A549 (cell line): ENCODE measurements around the gene GNG12. TPM values are rescaled to one million over a fixed set of nuclear protein-coding genes. Genes with fewer than 3 reads are reported as not detected.
A peak's percentile ranks its signal among the peaks of the same experiment; 100 is the strongest.

Source experiments
- ATAC-seq, 2 experiments: fragments of 200-7000 bp in 1 of 2; fragments of >200 bp in 1 of 2; cut with Nextera tagmentation in 1 of 2; cut with Tn5 transposase in 1 of 2; 3 replicates each; pipeline versions ENCODE4 v1.8.0 to v1.9.1; 2018 to 2020; ENCODE audit warnings: mild to moderate bottlenecking in 1 of 2, moderate library complexity in 1 of 2
- CTCF ChIA-PET: fragments of 300-600 bp; sonication (Branson Sonifier 250); formaldehyde crosslinking; extraction: SDS; loops from one replicate; lab custom pipeline; 2021; ENCODE audit warnings: antibody characterized with exemption, inconsistent platforms; lab: Yijun Ruan, JAX
- POLR2A ChIA-PET: fragments of 350-600 bp; formaldehyde crosslinking; extraction: SDS; loops from one replicate; lab custom pipeline; 2021; ENCODE audit warnings: antibody characterized with exemption, inconsistent platforms; lab: Yijun Ruan, JAX
- DNase-seq, 2 experiments: peaks; one replicate each; pipeline versions ENCODE4 v3.0.0 to v3.0.0-alpha.2; 2011 to 2016; ENCODE audit warnings: low read depth in 1 of 2, low spot score in 1 of 2
- FAIRE-seq: peaks from 2 replicates; lab custom pipeline; 2011; peaks lifted over from hg19 to GRCh38; lab: Jason Lieb, UNC
- H3K27ac ChIP-seq, 2 experiments: fragments of >200 bp; sonication (Bioruptor Twin); formaldehyde crosslinking; 3 replicates each; pipeline ENCODE4 v1.5.1; 2016 to 2017
- H3K4me1 ChIP-seq: fragments of >200 bp; sonication (Bioruptor Twin); formaldehyde crosslinking; 3 replicates; pipeline ENCODE4 v1.6.1; 2016
- H3K4me2 ChIP-seq: fragments of >200 bp; sonication (Bioruptor Twin); formaldehyde crosslinking; 3 replicates; pipeline ENCODE4 v1.6.1; 2016
- H3K4me3 ChIP-seq: fragments of >200 bp; sonication (Bioruptor Twin); formaldehyde crosslinking; 3 replicates; pipeline ENCODE4 v1.5.1; 2016
- H3K9me3 ChIP-seq: fragments of >200 bp; sonication (Bioruptor Twin); formaldehyde crosslinking; 3 replicates; pipeline ENCODE4 v1.6.1; 2016
- ATOH8 ChIP-seq: fragments of 250-450 bp; sonication (Bioruptor Pico); IDR thresholded peaks from 2 replicates; pipeline ENCODE4 v1.5.0; 2020; ENCODE audit warnings: low read depth, mild to moderate bottlenecking, moderate library complexity
- CBX2 ChIP-seq: fragments of 200-600 bp; sonication (generic); IDR thresholded peaks from 2 replicates; pipeline ENCODE4 v1.6.1; 2016; ENCODE audit warnings: low read depth, mild to moderate bottlenecking, borderline replicate concordance
- CHD2 ChIP-seq: fragments of 150-350 bp; IDR thresholded peaks from 2 replicates; pipeline ENCODE4 v1.6.1; 2014; ENCODE audit warnings: low read length; ENCODE audit not compliant: partially characterized antibody
- CHD4 ChIP-seq: fragments of 200-600 bp; sonication (generic); IDR thresholded peaks from 2 replicates; pipeline ENCODE4 v1.6.1; 2016; ENCODE audit warnings: antibody characterized with exemption, mild to moderate bottlenecking, borderline replicate concordance
- CTCF ChIP-seq: fragments of >200 bp; sonication (Bioruptor Twin); formaldehyde crosslinking; IDR thresholded peaks from 3 replicates; pipeline ENCODE4 v1.5.1; 2016
- EHF ChIP-seq: fragments of 250-450 bp; sonication (Bioruptor Pico); IDR thresholded peaks from 2 replicates; pipeline ENCODE4 v1.5.0; 2020; ENCODE audit warnings: mild to moderate bottlenecking
- EP300 ChIP-seq, 2 experiments: fragments of >200 bp; sonication (Bioruptor Twin); formaldehyde crosslinking; IDR thresholded peaks; 2 replicates in 1 of 2; 3 replicates in 1 of 2; pipeline ENCODE4 v1.6.1; 2016 to 2017
- FOSL2 ChIP-seq, 2 experiments: fragments of 450-650 bp in 1 of 2; fragments of >200 bp in 1 of 2; sonication (Bioruptor Twin) in 1 of 2; formaldehyde crosslinking; IDR thresholded peaks; 2 replicates each; pipeline versions ENCODE4 v1.5.0 to v1.6.1; 2016 to 2020; ENCODE audit warnings: mild to moderate bottlenecking in 1 of 2, moderate library complexity in 1 of 2
- GATA3 ChIP-seq: IDR thresholded peaks from 2 replicates; pipeline ENCODE4 v1.6.1; 2012; ENCODE audit warnings: borderline replicate concordance
- HES2 ChIP-seq: fragments of >200 bp; sonication (Bioruptor Twin); formaldehyde crosslinking; IDR thresholded peaks from 2 replicates; pipeline ENCODE4 v1.6.1; 2016
- HOXA7 ChIP-seq: fragments of 250-450 bp; sonication (Bioruptor Pico); IDR thresholded peaks from 2 replicates; pipeline ENCODE4 v1.5.0; 2020; ENCODE audit warnings: mild to moderate bottlenecking, moderate library complexity
- HOXB13 ChIP-seq: fragments of 250-450 bp; sonication (Bioruptor Pico); IDR thresholded peaks from 2 replicates; pipeline ENCODE4 v1.5.0; 2020; ENCODE audit warnings: low read depth, mild to moderate bottlenecking, moderate library complexity
- NFE2L2 ChIP-seq: fragments of 150-350 bp; conservative IDR thresholded peaks from 2 replicates; pipeline ENCODE4 v1.6.1; 2014; ENCODE audit warnings: low read length
- NPAS2 ChIP-seq: fragments of 250-450 bp; sonication (Bioruptor Pico); IDR thresholded peaks from 2 replicates; pipeline ENCODE4 v1.8.0; 2022; ENCODE audit warnings: mild to moderate bottlenecking, moderate library complexity, borderline replicate concordance
- RCOR1 ChIP-seq: fragments of 150-350 bp; IDR thresholded peaks from 2 replicates; pipeline ENCODE4 v1.6.1; 2014; ENCODE audit warnings: antibody characterized with exemption, low read length, low read depth
- RFX5 ChIP-seq: fragments of 450-650 bp; IDR thresholded peaks from 2 replicates; pipeline ENCODE4 v1.7.1; 2014; ENCODE audit warnings: antibody characterized with exemption, mild to moderate bottlenecking, moderate library complexity
- ZC3H11A ChIP-seq: fragments of 450-650 bp; IDR thresholded peaks from 2 replicates; pipeline ENCODE4 v1.6.1; 2014; ENCODE audit warnings: antibody characterized with exemption, mild to moderate bottlenecking
- WGBS: methylation state at CpG from one replicate; pipeline ENCODE4 v1.1.6; 2017; ENCODE audit errors: missing lambda C conversion rate; 5-methylcytosine and 5-hydroxymethylcytosine counted together
- polyA plus RNA-seq, 4 experiments: library from polyadenylated mRNA; depleted of rRNA in 3 of 4; stranded (reverse); fragments of >200 nt; fragmentation: RNase III in 1 of 4; extraction: RNeasy Plus Mini Kit Qiagen cat#74134 plus additional on column Dnase treatment in 1 of 4; gene quantifications; 2 replicates in 3 of 4; 3 replicates in 1 of 4; pipeline ENCODE4 v1.2.3, GENCODE V29; 2011 to 2017
- TF ChIP-seq, protein P1 (sequence below): fragments of 450-650 bp; IDR thresholded peaks from 2 replicates; pipeline ENCODE4 v1.6.1; 2014; ENCODE audit warnings: antibody characterized with exemption
- TF ChIP-seq, protein P2 (sequence below): IDR thresholded peaks from 2 replicates; pipeline ENCODE4 v1.6.1; 2012

GNG12 gene
- polyA plus RNA-seq, 2 of the 4 experiments (the other 2 are of a cell fraction), result 91.8 to 132 TPM

- CTCF ChIA-PET, result no interaction called here
- DNase-seq (no peak), FAIRE-seq (no peak), ATAC-seq (no peak)
- Histone ChIP-seq H3K27ac (peak overlapping the region; percentile 27 to 76; a peak in 1 of 6 replicates), H3K9me3 (no peaks in the 10 kb centered on the region), H3K4me2 (no peak overlapping the region; the same call in 1 of the 3 replicates), H3K4me3 (no peak overlapping the region), H3K4me1 (peaks cover 37% of the 10 kb centered on the region)
- POLR2A ChIA-PET, result no interaction called here
- 91% methylated on average over 3 of the region's 3 CpGs for WGBS
- no peak for TF ChIP-seq NFE2L2
- TF ChIP-seq CHD4, result no peak
- no peak for TF ChIP-seq ATOH8
- TF ChIP-seq ZC3H11A, result no peak
- no peak for TF ChIP-seq CBX2
- no peak for TF ChIP-seq EHF (CRISPR knock-in tag)
- TF ChIP-seq EP300 (IDR thresholded peaks at IDR 0.05), result no peak
- TF ChIP-seq, protein P1, sequence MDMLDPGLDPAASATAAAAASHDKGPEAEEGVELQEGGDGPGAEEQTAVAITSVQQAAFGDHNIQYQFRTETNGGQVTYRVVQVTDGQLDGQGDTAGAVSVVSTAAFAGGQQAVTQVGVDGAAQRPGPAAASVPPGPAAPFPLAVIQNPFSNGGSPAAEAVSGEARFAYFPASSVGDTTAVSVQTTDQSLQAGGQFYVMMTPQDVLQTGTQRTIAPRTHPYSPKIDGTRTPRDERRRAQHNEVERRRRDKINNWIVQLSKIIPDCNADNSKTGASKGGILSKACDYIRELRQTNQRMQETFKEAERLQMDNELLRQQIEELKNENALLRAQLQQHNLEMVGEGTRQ, result no peak
These were observed 98.1 kb downstream of the GNG12 start for GRCh38 chr1:67735206-67735605.

DNA sequence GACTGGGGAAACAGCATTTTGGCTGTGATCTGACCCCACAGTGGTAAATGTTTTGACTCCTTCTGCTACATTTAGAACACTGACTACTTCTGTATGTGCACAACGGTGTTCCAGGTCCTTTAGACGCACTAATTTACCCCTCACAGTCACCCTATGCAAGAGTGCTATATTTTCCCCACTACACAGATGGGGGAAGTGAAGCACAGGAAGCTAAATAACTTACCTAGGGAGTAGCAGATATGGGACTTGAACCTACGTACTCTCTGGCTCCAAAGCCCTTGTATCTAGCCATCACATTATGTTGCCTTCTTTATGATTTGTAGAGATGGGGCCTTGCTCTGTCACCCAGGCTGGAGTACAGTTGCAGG lies 99.0 kb downstream of the GNG12 start:
- no peaks in the 10 kb centered on the region for H3K9me3 ChIP-seq
- POLR2A ChIA-PET, result no interaction called here
- DNase-seq, result no peak
- TF ChIP-seq EP300 (IDR thresholded peaks at IDR 0.05), result no peak
- TF ChIP-seq, protein P2, sequence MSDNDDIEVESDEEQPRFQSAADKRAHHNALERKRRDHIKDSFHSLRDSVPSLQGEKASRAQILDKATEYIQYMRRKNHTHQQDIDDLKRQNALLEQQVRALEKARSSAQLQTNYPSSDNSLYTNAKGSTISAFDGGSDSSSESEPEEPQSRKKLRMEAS, result no peak
- TF ChIP-seq GATA3, result no peak
- no peak for TF ChIP-seq RFX5
- no peak for TF ChIP-seq HOXA7 (CRISPR knock-in tag)
- no peak for FAIRE-seq
- peaks cover 35% of the 10 kb centered on the region for H3K4me1 ChIP-seq
- CTCF ChIA-PET, result no interaction called here
- no peak overlapping the region for H3K4me2 ChIP-seq
- H3K4me3 ChIP-seq, result no peak overlapping the region
- ATAC-seq, result no peak
- 95% methylated on average over 3 of the region's 3 CpGs for WGBS
- H3K27ac ChIP-seq, result peak overlapping the region; percentile 31 to 76; a peak in 1 of 6 replicates

DNA sequence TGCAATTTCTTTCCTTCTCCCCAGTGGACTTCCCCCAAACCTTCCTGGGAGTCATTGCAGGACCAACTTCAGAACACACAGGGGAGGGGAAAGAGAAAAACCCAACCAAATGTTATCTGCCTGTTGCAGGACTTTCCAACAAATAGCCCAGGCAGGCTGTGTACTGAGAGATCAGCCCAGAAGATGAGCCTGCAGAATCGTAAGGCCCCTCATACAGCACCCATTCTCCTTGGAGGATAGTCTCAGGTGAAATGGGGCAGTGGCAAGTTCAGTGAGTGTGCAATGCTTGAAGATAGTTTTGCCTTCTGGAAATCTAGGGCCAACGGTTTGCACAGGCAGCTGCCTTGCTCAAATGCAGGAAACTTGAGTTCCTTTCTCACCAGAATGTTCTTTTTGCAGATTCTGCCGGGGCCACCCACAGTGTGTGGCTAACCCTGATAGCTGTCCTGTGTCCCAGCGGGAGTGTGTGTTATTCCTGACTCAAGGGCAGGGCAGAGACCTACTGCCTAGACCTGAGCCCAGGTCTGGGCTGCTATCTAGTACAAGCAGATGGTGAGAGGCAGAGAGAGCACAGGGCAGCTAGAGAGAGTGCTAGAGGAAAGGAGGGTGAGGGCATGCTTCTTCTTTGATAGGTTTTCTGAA lies 99.5 kb downstream of the GNG12 start:
- FAIRE-seq, result no peak
- Histone ChIP-seq H3K4me3 (no peak overlapping the region), H3K9me3 (no peaks in the 10 kb centered on the region), H3K27ac (peak overlapping the region; percentile 31 to 76; a peak in 1 of 6 replicates), H3K4me1 (peaks cover 30% of the 10 kb centered on the region), H3K4me2 (no peak overlapping the region)
- CTCF ChIA-PET, result no interaction called here
- ATAC-seq, result no peak
- WGBS, result 87% methylated on average over 4 of the region's 4 CpGs
- POLR2A ChIA-PET, result no interaction called here
- TF ChIP-seq CHD2 (no peak), HOXB13 (CRISPR knock-in tag) (no peak), CHD4 (no peak), CTCF (no peak), NPAS2 (CRISPR knock-in tag) (no peak), FOSL2 (IDR thresholded peaks at IDR 0.05) (no peak), FOSL2 (CRISPR knock-in tag; IDR thresholded peaks at IDR 0.05) (no peak), HES2 (no peak), RFX5 (no peak), ATOH8 (no peak), NFE2L2 (no peak), RCOR1 (no peak)
- TF ChIP-seq, protein P1, result no peak
- no peak for DNase-seq
